ENCODE data around the gene SLC35F3. TPM values are rescaled to one million over a fixed set of nuclear protein-coding genes. Genes with fewer than 3 reads are reported as not detected.

SLC35F3 gene
- total RNA-seq, 2 donors from 2014 or later: 0.13 TPM; not detected in 1

GRCh38 chr1:234125283-234125682, 220.8 kb downstream of the SLC35F3 start:
- Histone ChIP-seq H3K9ac (ENCODE audit: low read depth in 2 of 2, low read length in 2 of 2) (no peak overlapping the region), H3K4me1 (no peaks in the 10 kb centered on the region), H3K27me3 (no peaks in the 10 kb centered on the region), H3K27ac (no peak overlapping the region), H3K9me3 (no peaks in the 10 kb centered on the region), H3K4me3 (no peak overlapping the region), H3K36me3 (no peaks in the 10 kb centered on the region)
- TF ChIP-seq CTCF (IDR thresholded peaks at IDR 0.05): no peak
- intact Hi-C loops (cut with DNase I): no loop called here
- peak; percentile 22 for DNase-seq

DNA sequence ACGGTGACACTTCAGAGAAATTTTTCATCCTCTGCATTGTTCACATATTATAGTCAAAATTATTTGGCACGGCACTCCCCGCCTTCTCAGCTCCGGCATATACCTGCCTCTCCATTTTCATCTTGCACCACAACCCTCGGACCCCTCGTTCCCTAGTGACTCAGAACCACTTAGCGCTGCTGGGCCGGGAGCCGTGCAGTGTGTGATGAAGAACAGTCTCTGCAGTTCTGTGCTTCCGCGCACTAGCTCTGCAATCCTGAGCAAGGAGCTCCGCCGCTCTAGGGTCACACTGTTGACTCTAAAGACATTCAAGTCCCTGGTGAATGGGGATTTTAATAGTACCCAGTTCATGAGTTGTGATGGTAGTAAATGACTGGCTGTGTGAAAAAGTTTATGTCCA, 221.2 kb downstream of the SLC35F3 start:
- TF ChIP-seq CTCF (IDR thresholded peaks at IDR 0.05): no peak
- DNase-seq: no peak
- Histone ChIP-seq H3K9ac (ENCODE audit: low read depth in 2 of 2, low read length in 2 of 2) (no peak overlapping the region), H3K27me3 (no peaks in the 10 kb centered on the region), H3K9me3 (no peaks in the 10 kb centered on the region), H3K27ac (no peak overlapping the region), H3K4me1 (no peaks in the 10 kb centered on the region), H3K36me3 (no peaks in the 10 kb centered on the region), H3K4me3 (no peak overlapping the region)
- intact Hi-C loops (cut with DNase I): no loop called here

DNA sequence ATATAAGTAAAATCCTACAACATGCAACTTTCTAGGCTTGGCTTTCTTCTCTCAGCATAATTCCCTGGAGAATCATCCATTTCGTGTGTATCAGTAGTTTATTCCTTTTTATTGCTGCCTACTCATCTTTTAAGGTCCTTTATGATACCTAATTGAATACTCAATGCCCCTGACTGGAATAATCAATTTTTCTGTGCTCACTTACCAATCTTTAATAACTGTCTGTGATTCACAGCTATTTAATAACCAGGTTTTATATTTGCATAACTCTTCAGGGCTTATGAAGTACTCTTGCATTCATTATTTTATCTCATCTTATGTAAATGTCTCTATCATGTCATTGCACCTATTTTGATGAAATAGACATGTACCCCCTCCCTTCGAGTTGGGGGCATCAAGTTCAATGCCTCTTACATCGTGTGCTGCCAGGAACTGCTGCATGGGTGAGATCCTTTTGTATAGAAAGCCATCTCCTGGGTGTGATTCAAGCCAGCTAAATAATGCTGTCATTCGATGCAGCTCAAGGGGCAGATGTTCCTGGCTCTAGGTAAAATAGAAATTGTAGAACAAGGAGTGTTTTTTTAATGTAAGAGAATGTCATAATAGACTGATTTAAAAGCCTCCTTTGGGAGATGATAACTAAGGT, 222.7 kb downstream of the SLC35F3 start:
- Histone ChIP-seq H3K9me3 (no peaks in the 10 kb centered on the region), H3K27me3 (no peaks in the 10 kb centered on the region), H3K4me3 (no peak overlapping the region), H3K36me3 (no peaks in the 10 kb centered on the region), H3K9ac (ENCODE audit: low read depth in 2 of 2, low read length in 2 of 2) (no peak overlapping the region), H3K4me1 (no peaks in the 10 kb centered on the region), H3K27ac (no peak overlapping the region)
- no peak for TF ChIP-seq CTCF (IDR thresholded peaks at IDR 0.05)
- intact Hi-C loops (cut with DNase I): no loop called here
- no peak for DNase-seq

DNA sequence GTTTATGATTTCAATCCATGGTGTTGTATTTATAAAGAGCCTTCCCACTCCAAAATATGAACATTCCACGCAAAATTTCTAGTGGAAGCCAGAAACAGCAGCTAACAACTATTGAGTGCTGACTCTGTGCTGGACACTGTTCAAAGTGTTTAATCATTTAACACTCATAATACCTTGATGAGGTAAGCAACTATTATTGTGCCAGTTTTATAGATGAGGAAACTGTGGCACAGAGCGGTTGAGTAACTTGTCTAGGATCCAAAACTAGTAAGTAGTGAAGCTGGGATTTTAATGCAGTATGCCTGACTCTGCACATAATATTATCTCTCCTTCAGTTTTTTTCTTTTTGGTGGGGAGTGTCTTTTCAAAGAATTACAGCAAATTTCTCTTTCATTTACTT, 228.3 kb downstream of the SLC35F3 start:
- no peak overlapping the region for H3K27ac ChIP-seq
- TF ChIP-seq CTCF (IDR thresholded peaks at IDR 0.05): no peak
- no peaks in the 10 kb centered on the region for H3K9me3 ChIP-seq
- H3K9ac ChIP-seq (ENCODE audit: low read depth in 2 of 2, low read length in 2 of 2): no peak overlapping the region
- H3K27me3 ChIP-seq: no peaks in the 10 kb centered on the region
- intact Hi-C loops (cut with DNase I): no loop called here
- no peaks in the 10 kb centered on the region for H3K36me3 ChIP-seq
- no peaks in the 10 kb centered on the region for H3K4me1 ChIP-seq
- DNase-seq: no peak
- no peak overlapping the region for H3K4me3 ChIP-seq

DNA sequence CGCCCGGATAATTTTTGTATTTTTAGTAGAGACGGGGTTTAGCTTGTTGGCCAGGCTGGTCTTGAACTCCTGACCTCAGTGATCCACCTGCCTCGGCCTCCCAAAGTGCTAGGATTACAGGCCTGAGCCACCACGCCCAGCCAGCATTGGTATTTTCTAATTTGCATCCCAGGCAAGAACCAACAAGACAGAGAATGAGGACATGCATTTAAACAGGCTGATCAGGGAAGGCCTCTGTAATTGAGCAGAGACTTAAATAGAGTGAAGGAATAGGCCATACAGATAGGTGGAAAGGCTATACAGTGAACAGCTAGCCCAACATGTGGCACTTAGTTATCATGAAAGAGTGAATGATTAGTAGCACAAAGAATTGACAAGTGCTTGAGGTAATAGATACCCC, 230.4 kb downstream of the SLC35F3 start:
- intact Hi-C loops (cut with DNase I): no loop called here
- no peak for TF ChIP-seq CTCF (IDR thresholded peaks at IDR 0.05)
- no peaks in the 10 kb centered on the region for H3K9me3 ChIP-seq
- no peak for DNase-seq
- no peak overlapping the region for H3K9ac ChIP-seq (ENCODE audit: low read depth in 2 of 2, low read length in 2 of 2)
- no peak overlapping the region for H3K4me3 ChIP-seq
- no peak overlapping the region for H3K27ac ChIP-seq
- H3K27me3 ChIP-seq: no peaks in the 10 kb centered on the region
- no peaks in the 10 kb centered on the region for H3K4me1 ChIP-seq
- H3K36me3 ChIP-seq: no peaks in the 10 kb centered on the region

Measured in colonic mucosa (tissue), 4 donors.